GM12873 (cell line): ENCODE data around the gene TACC2.

Experiments
- TF ChIP-seq, protein P1 (sequence below): IDR thresholded peaks from 2 replicates; pipeline ENCODE4 v1.5.1; 2012; ENCODE audit warnings: low read depth, mild to moderate bottlenecking, moderate library complexity, low read length, control low read depth; ENCODE audit not compliant: insufficient read depth; ENCODE audit errors: missing control alignments

Gene TACC2

GRCh38 chr10:122127943-122128342 lies 139.0 kb downstream of the TACC2 start:
- TF ChIP-seq, protein P1, sequence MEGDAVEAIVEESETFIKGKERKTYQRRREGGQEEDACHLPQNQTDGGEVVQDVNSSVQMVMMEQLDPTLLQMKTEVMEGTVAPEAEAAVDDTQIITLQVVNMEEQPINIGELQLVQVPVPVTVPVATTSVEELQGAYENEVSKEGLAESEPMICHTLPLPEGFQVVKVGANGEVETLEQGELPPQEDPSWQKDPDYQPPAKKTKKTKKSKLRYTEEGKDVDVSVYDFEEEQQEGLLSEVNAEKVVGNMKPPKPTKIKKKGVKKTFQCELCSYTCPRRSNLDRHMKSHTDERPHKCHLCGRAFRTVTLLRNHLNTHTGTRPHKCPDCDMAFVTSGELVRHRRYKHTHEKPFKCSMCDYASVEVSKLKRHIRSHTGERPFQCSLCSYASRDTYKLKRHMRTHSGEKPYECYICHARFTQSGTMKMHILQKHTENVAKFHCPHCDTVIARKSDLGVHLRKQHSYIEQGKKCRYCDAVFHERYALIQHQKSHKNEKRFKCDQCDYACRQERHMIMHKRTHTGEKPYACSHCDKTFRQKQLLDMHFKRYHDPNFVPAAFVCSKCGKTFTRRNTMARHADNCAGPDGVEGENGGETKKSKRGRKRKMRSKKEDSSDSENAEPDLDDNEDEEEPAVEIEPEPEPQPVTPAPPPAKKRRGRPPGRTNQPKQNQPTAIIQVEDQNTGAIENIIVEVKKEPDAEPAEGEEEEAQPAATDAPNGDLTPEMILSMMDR, result no peak

DNA sequence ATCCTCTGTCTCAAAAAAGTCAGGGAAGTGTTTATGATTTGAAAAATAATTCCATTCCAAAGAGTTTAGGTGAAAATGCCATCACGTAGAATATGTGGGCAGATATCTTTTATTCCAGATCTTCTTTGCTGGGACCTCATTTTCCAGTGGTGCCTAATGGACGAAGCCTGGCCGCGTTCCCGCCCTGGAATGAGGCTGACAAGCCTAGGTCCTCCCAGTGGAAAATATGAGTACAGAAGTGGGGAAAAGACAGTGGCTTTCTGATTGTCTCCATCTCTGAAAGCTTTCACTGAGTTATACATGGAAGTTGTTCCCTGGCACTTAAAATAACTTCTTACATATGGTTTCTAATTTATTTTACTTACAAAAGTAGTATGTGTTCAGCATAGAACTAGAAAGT lies 139.4 kb downstream of the TACC2 start:
- TF ChIP-seq, protein P1, result no peak

GRCh38 chr10:122130474-122131110 lies 141.6 kb downstream of the TACC2 start:
- TF ChIP-seq, protein P1, result no peak

DNA sequence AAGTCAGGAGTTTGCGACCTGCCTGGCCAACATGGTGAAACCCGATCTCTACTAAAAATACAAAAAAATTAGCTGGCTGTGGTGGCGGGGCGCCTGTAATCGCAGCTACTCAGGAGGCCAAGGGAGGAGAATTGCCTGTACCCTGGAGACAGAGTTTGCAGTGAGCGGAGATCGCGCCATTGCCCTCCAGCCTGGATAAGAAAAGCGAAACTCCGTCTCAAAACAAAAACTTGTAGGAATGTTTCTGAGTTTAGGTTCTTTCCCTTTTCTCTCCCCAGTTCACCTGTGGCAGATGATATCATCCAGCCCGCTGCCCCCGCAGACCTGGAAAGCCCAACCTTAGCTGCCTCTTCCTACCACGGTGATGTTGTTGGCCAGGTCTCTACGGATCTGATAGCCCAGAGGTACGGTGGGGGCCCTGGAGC lies 143.4 kb downstream of the TACC2 start:
- TF ChIP-seq, protein P1, result no peak

DNA sequence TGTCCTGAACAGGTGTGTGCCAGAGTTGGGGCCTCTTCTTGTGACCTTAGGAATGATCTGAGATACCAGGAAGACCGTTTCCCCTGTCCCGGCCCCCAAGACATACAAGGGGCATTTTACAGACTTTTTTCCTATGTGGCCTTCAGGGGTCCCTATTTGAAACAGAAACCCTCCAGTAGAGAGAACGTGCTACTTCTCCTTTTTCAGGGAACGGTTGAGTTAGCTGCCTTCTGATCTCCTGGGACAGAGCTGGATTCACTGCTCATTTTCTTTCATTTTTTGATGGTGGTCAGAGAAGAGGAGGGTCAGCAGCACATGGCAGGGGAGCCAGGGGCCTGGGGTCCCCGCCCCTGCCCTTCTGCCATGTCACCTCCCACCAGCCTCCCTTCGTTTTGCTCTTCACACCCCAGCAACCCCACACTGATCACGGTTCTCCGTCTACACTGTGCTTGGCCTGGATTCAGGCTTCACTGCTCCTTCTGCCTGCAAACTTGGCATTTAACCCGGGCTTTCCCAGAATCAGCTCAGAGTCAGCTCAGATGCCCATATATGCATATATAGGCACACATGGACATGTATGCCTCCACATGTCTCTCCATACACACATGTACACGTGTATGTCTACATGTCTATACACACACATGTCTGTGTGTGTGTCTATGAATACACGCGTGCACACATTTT lies 144.1 kb downstream of the TACC2 start:
- TF ChIP-seq, protein P1, result no peak

GRCh38 chr10:122135251-122136025 lies 146.5 kb downstream of the TACC2 start:
- TF ChIP-seq, protein P1, result no peak
